HEK293 (cell line): ENCODE data around the gene CHRNA10.

Experiments
- CTCF ChIA-PET: fragments of 350-600 bp; formaldehyde crosslinking; extraction: SDS; loops from one replicate; lab custom pipeline; 2021; ENCODE audit warnings: antibody characterized with exemption; lab: Yijun Ruan, JAX
- POLR2A ChIA-PET: fragments of 300-600 bp; formaldehyde crosslinking; extraction: SDS; loops from one replicate; lab custom pipeline; 2020; ENCODE audit warnings: antibody characterized with exemption, inconsistent platforms; lab: Yijun Ruan, JAX
- H3K27ac ChIP-seq: fragments of 200-500 bp; sonication (Bioruptor generic); 2 replicates; pipeline ENCODE4 v1.5.1; 2014; ENCODE audit warnings: low read depth, low read length, control low read depth, inconsistent platforms; ENCODE audit errors: extremely low read depth
- H3K36me3 ChIP-seq, 2 experiments: fragments of 200-500 bp in 1 of 2; sonication (Bioruptor generic) in 1 of 2; 1 replicate in 1 of 2; 2 replicates in 1 of 2; pipeline ENCODE4 v1.5.1; 2014 to 2017; ENCODE audit warnings: inconsistent platforms in 2 of 2, low read length in 2 of 2; ENCODE audit not compliant: control insufficient read depth in 2 of 2, insufficient read depth in 1 of 2
- H3K4me1 ChIP-seq: fragments of 200-500 bp; sonication (Bioruptor generic); 2 replicates; pipeline ENCODE4 v1.5.1; 2014; ENCODE audit warnings: mild to moderate bottlenecking, low read length, inconsistent platforms; ENCODE audit not compliant: control insufficient read depth, insufficient read depth
- H3K4me3 ChIP-seq: 2 replicates; pipeline ENCODE4 v1.5.1; 2011; ENCODE audit warnings: low read depth, mild to moderate bottlenecking, control low read depth, low read length, moderate library complexity
- H3K9me3 ChIP-seq: fragments of 200-500 bp; sonication (Bioruptor generic); 2 replicates; pipeline ENCODE4 v1.5.1; 2014; ENCODE audit warnings: low read depth, low read length, inconsistent platforms; ENCODE audit not compliant: control insufficient read depth, insufficient read depth
- BCL6B ChIP-seq: fragments of 450-650 bp; formaldehyde crosslinking; IDR thresholded peaks from 2 replicates; pipeline ENCODE4 v1.5.1; 2017; ENCODE audit warnings: missing biosample characterization, missing genetic modification characterization
- HIC1 ChIP-seq: fragments of 450-650 bp; formaldehyde crosslinking; IDR thresholded peaks from 2 replicates; pipeline ENCODE4 v1.5.1; 2016; ENCODE audit warnings: missing biosample characterization, missing genetic modification characterization
- KLF16 ChIP-seq: fragments of 450-650 bp; formaldehyde crosslinking; IDR thresholded peaks from 2 replicates; pipeline ENCODE4 v1.5.1; 2017; ENCODE audit warnings: missing biosample characterization, missing genetic modification characterization
- OSR2 ChIP-seq: fragments of 450-650 bp; formaldehyde crosslinking; IDR thresholded peaks from 2 replicates; pipeline ENCODE4 v1.5.1; 2016; ENCODE audit warnings: missing biosample characterization, missing genetic modification characterization
- PRDM4 ChIP-seq: fragments of 450-650 bp; formaldehyde crosslinking; IDR thresholded peaks from 2 replicates; pipeline ENCODE4 v1.5.1; 2017; ENCODE audit warnings: missing biosample characterization, missing genetic modification characterization
- PRDM6 ChIP-seq: fragments of 450-650 bp; formaldehyde crosslinking; IDR thresholded peaks from 2 replicates; pipeline ENCODE4 v1.5.1; 2017; ENCODE audit warnings: missing biosample characterization, missing genetic modification characterization
- REPIN1 ChIP-seq: fragments of 450-650 bp; formaldehyde crosslinking; IDR thresholded peaks from 2 replicates; pipeline ENCODE4 v1.5.1; 2017; ENCODE audit warnings: missing biosample characterization, missing genetic modification characterization, low read depth
- ZFHX2 ChIP-seq: fragments of 450-650 bp; formaldehyde crosslinking; conservative IDR thresholded peaks from 2 replicates; pipeline ENCODE4 v1.5.1; 2016; ENCODE audit warnings: missing biosample characterization, missing genetic modification characterization
- ZNF133 ChIP-seq: fragments of 450-650 bp; formaldehyde crosslinking; IDR thresholded peaks from 2 replicates; pipeline ENCODE4 v1.5.1; 2016; ENCODE audit warnings: missing biosample characterization, missing genetic modification characterization
- ZNF138 ChIP-seq: fragments of 450-650 bp; formaldehyde crosslinking; IDR thresholded peaks from 2 replicates; pipeline ENCODE4 v1.5.1; 2016; ENCODE audit warnings: missing biosample characterization, missing genetic modification characterization, borderline replicate concordance
- ZNF223 ChIP-seq: fragments of 450-650 bp; formaldehyde crosslinking; IDR thresholded peaks from 2 replicates; pipeline ENCODE4 v1.5.1; 2016; ENCODE audit warnings: missing biosample characterization, missing genetic modification characterization
- ZNF37A ChIP-seq: fragments of 450-650 bp; IDR thresholded peaks from 2 replicates; pipeline ENCODE4 v1.5.1; 2018; ENCODE audit warnings: missing biosample characterization, missing genetic modification characterization
- ZNF518A ChIP-seq: fragments of 450-650 bp; formaldehyde crosslinking; conservative IDR thresholded peaks from 2 replicates; pipeline ENCODE4 v1.5.1; 2016; ENCODE audit warnings: low read depth, missing biosample characterization, missing genetic modification characterization
- ZNF521 ChIP-seq: fragments of 450-650 bp; formaldehyde crosslinking; IDR thresholded peaks from 2 replicates; pipeline ENCODE4 v1.5.1; 2017; ENCODE audit warnings: missing biosample characterization, mild to moderate bottlenecking, missing genetic modification characterization
- ZNF610 ChIP-seq: fragments of 450-650 bp; formaldehyde crosslinking; IDR thresholded peaks from 2 replicates; pipeline ENCODE4 v1.5.1; 2016; ENCODE audit warnings: missing biosample characterization, missing genetic modification characterization, borderline replicate concordance
- ZNF629 ChIP-seq: fragments of 450-650 bp; formaldehyde crosslinking; IDR thresholded peaks from 2 replicates; pipeline ENCODE4 v1.5.1; 2017; ENCODE audit warnings: missing biosample characterization, missing genetic modification characterization
- ZNF76 ChIP-seq: fragments of 450-650 bp; formaldehyde crosslinking; IDR thresholded peaks from 2 replicates; pipeline ENCODE4; 2016; ENCODE audit warnings: low read depth, missing biosample characterization, missing genetic modification characterization, borderline replicate concordance
- ZXDB ChIP-seq: fragments of 450-650 bp; formaldehyde crosslinking; IDR thresholded peaks from 2 replicates; pipeline ENCODE4 v1.5.1; 2016; ENCODE audit warnings: missing biosample characterization, missing genetic modification characterization

CHRNA10 gene

GRCh38 chr11:3664032-3664630, 7.1 kb downstream of the CHRNA10 start (continued):
- no peak for TF ChIP-seq PRDM6 (tag by site-specific recombination)
- no peak for TF ChIP-seq ZNF521 (tag by site-specific recombination)
- TF ChIP-seq ZNF223: no peak

GRCh38 chr11:3662856-3663255, 8.3 kb downstream of the CHRNA10 start:
- H3K4me3 ChIP-seq: no peak overlapping the region
- peaks cover 0 to 38% of the 10 kb centered on the region in 2 experiments; a peak in 1 of 3 replicates for H3K36me3 ChIP-seq
- ChIA-PET POLR2A (no interaction called here), CTCF (interaction anchor here (1.1 kb wide), 1 partner anchor 19 kb away, joined by 3 read pairs; no protein-coding TSS in a partner anchor)
- H3K27ac ChIP-seq: no peak overlapping the region
- TF ChIP-seq ZNF138 (tag by site-specific recombination) (no peak), ZNF37A (tag by site-specific recombination) (no peak), REPIN1 (tag by site-specific recombination) (no peak), ZXDB (tag by site-specific recombination) (no peak), ZNF610 (tag by site-specific recombination) (no peak), KLF16 (tag by site-specific recombination) (no peak), PRDM4 (no peak), ZNF629 (tag by site-specific recombination) (no peak), ZNF133 (no peak), OSR2 (tag by site-specific recombination) (no peak)
- no peaks in the 10 kb centered on the region for H3K9me3 ChIP-seq
- H3K4me1 ChIP-seq: no peaks in the 10 kb centered on the region

- Histone ChIP-seq H3K9me3 (no peaks in the 10 kb centered on the region), H3K4me3 (no peak overlapping the region), H3K36me3 (peaks cover 0 to 19% of the 10 kb centered on the region in 2 experiments; a peak in 1 of 3 replicates), H3K27ac (no peak overlapping the region), H3K4me1 (no peaks in the 10 kb centered on the region)
- ChIA-PET CTCF (no interaction called here), POLR2A (no interaction called here)
- TF ChIP-seq ZFHX2: no peak
- TF ChIP-seq BCL6B (tag by site-specific recombination): no peak
- TF ChIP-seq ZNF76 (tag by site-specific recombination): no peak
- no peak for TF ChIP-seq PRDM6 (tag by site-specific recombination)
- no peak for TF ChIP-seq ZNF518A
- no peak for TF ChIP-seq HIC1 (tag by site-specific recombination)
Observed at GRCh38 chr11:3660960-3661359, 10.2 kb downstream of the CHRNA10 start.
